D721Med (cell line): Measurements from ENCODE around the gene RERG.

Source experiments
- DNase-seq: peaks from one replicate; pipeline ENCODE4 v3.0.0; 2011; ENCODE audit warnings: low spot score; ENCODE audit not compliant: insufficient read length
- FAIRE-seq: peaks from 2 replicates; lab custom pipeline; 2011; peaks lifted over from hg19 to GRCh38; lab: Jason Lieb, UNC
- TF ChIP-seq, protein P1 (sequence below): IDR thresholded peaks from 2 replicates; pipeline ENCODE4 v1.5.1; 2012; ENCODE audit warnings: mild to moderate bottlenecking, control low read depth; ENCODE audit not compliant: insufficient read depth; ENCODE audit errors: missing control alignments

The RERG gene

GRCh38 chr12:15201456-15201855 lies 19.8 kb downstream of the RERG start:
- DNase-seq (no peak), FAIRE-seq (no peak)
- TF ChIP-seq, protein P1, sequence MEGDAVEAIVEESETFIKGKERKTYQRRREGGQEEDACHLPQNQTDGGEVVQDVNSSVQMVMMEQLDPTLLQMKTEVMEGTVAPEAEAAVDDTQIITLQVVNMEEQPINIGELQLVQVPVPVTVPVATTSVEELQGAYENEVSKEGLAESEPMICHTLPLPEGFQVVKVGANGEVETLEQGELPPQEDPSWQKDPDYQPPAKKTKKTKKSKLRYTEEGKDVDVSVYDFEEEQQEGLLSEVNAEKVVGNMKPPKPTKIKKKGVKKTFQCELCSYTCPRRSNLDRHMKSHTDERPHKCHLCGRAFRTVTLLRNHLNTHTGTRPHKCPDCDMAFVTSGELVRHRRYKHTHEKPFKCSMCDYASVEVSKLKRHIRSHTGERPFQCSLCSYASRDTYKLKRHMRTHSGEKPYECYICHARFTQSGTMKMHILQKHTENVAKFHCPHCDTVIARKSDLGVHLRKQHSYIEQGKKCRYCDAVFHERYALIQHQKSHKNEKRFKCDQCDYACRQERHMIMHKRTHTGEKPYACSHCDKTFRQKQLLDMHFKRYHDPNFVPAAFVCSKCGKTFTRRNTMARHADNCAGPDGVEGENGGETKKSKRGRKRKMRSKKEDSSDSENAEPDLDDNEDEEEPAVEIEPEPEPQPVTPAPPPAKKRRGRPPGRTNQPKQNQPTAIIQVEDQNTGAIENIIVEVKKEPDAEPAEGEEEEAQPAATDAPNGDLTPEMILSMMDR, result no peak

- TF ChIP-seq, protein P1, result no peak
- DNase-seq (no peak), FAIRE-seq (no peak)
These were observed 20.2 kb downstream of the RERG start for GRCh38 chr12:15201056-15201455.

DNA sequence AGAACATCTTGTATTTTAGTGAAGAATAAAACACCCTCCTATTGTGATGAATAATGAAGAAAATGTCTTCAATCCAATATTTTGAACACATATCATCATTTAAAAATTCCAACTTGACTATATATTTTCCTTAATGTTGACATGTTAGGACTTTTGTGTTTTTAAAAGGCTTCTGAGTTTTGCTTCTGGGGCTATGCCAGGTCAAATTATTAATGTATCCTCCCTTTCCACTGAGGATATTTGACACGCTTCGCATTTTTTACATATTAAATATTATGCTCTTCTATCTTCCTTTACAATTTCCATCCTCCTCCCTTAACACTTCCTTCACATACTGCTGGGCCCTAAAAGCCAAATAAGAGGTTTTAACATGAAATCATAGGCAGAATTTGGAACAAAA lies 20.6 kb downstream of the RERG start:
- DNase-seq (no peak), FAIRE-seq (no peak)
- TF ChIP-seq, protein P1, result no peak

DNA sequence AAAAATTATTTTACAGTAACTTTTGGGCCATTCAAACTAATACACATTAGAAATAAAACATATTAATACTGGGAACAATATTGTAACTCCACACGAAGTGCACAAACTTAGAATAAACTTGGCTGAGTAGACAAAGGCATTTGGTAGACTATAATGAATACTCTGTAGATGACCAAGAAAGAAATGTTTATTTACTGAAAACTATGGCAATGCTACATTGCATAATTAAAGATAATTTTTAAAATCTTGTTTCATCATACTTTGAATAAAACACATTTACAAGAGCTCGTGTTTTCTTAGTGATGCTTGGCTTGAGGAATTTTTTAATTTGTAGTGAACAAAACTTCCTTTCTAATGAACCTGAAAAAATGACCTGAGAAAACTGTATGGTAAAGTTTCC lies 21.3 kb downstream of the RERG start:
- FAIRE-seq, result no peak
- TF ChIP-seq, protein P1, result no peak
- no peak for DNase-seq

GRCh38 chr12:15196678-15197505 lies 24.3 kb downstream of the RERG start:
- FAIRE-seq (no peak), DNase-seq (no peak)
- TF ChIP-seq, protein P1, result no peak

DNA sequence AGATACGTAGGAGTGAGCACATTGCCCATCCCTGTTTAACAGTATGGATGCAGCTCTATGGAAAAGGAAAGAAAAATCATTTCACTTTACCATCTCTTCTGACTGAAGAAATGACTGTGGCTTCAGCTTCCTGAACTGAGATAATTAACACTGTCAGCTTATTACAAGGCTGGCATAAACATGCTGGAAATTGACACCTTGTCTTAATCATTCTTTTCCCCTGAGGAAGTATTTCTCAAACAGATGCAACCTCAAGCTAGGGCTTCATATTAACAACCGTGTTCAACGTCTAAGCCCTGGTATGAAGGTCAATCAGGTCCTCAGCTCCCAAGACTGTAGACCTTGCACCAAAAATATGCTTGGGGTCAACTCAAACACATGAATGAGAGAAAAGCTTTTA lies 25.0 kb downstream of the RERG start:
- no peak for FAIRE-seq

More for the DNA sequence above, 25.0 kb downstream of the RERG start:
- TF ChIP-seq, protein P1, result no peak
- DNase-seq, result no peak
